ENCODE measurements around the gene ADGRV1.

GRCh38 chr5:91111473-91112238, 553.1 kb downstream of the ADGRV1 start:
- TF ChIP-seq POLR2A (IDR thresholded peaks at IDR 0.05), result no peak
- no peak for TF ChIP-seq CTCF (IDR thresholded peaks at IDR 0.05)

All from Peyer's patch (tissue), 4 donors.